ENCODE results near the gene EEPD1. TPM values are rescaled to one million over a fixed set of nuclear protein-coding genes. Genes with fewer than 3 reads are reported as not detected.
"Not testable (repeated sequence)": the region's sequence is repeated elsewhere in the genome, so short reads cannot be mapped to it uniquely, and the experiment has no call there.

The EEPD1 gene
- total and polyA plus RNA-seq, 9 donors, result 5.6 to 16.6 (median 11.5) TPM

GRCh38 chr7:36244429-36244828 lies 91.4 kb downstream of the EEPD1 start:
- TF ChIP-seq CTCF (IDR thresholded peaks at IDR 0.05) (no peak), POLR2A (IDR thresholded peaks at IDR 0.05) (no peak), EP300 (IDR thresholded peaks at IDR 0.05) (no peak)
- 37 to 50% (median 48%) methylated on average over 5 of the region's 5 CpGs for WGBS, 3 donors
- intact Hi-C loops (cut with DNase I), result no loop called here
- H3K36me3 ChIP-seq, result no peaks in the 10 kb centered on the region
- H3K27ac ChIP-seq, result no peak overlapping the region
- no peaks in the 10 kb centered on the region for H3K27me3 ChIP-seq
- DNase-seq, result peak in 1 of 5 donors; percentile 16
- H3K4me3 ChIP-seq, result no peak overlapping the region
- H3K9me3 ChIP-seq, result no peaks in the 10 kb centered on the region
- no peaks in the 10 kb centered on the region for H3K4me1 ChIP-seq (ENCODE audit: insufficient read depth)

GRCh38 chr7:36245684-36246299 lies 92.7 kb downstream of the EEPD1 start:
- Histone ChIP-seq H3K36me3 (no peaks in the 10 kb centered on the region), H3K4me3 (no peak overlapping the region), H3K27ac (no peak overlapping the region), H3K9me3 (no peaks in the 10 kb centered on the region), H3K27me3 (no peaks in the 10 kb centered on the region), H3K4me1 (ENCODE audit: insufficient read depth) (no peaks in the 10 kb centered on the region)
- intact Hi-C loops (cut with DNase I), result no loop called here
- no peak for DNase-seq
- 74 to 86% (median 84%) methylated on average over 4 of the region's 4 CpGs for WGBS, 3 donors
- TF ChIP-seq POLR2A (IDR thresholded peaks at IDR 0.05) (no peak), CTCF (IDR thresholded peaks at IDR 0.05) (no peak), EP300 (IDR thresholded peaks at IDR 0.05) (no peak)

- Histone ChIP-seq H3K27ac (no peak overlapping the region), H3K36me3 (no peaks in the 10 kb centered on the region), H3K9me3 (no peaks in the 10 kb centered on the region), H3K4me1 (ENCODE audit: insufficient read depth) (no peaks in the 10 kb centered on the region), H3K27me3 (no peaks in the 10 kb centered on the region), H3K4me3 (no peak overlapping the region)
- DNase-seq, result no peak
- TF ChIP-seq EP300 (IDR thresholded peaks at IDR 0.05) (no peak), POLR2A (IDR thresholded peaks at IDR 0.05) (no peak), CTCF (IDR thresholded peaks at IDR 0.05) (no peak)
- 76 to 78% (median 77%) methylated on average over 5 of the region's 5 CpGs for WGBS, 3 donors
- intact Hi-C loops (cut with DNase I), result no loop called here
Observed at GRCh38 chr7:36249091-36249490, 96.0 kb downstream of the EEPD1 start.

- intact Hi-C loops (cut with DNase I), result no loop called here
- no peaks in the 10 kb centered on the region for H3K9me3 ChIP-seq
- no peaks in the 10 kb centered on the region for H3K36me3 ChIP-seq
- 81 to 100% (median 99%) methylated on average over 1 of the region's 1 CpG for WGBS, 3 donors
- DNase-seq, result no peak
- H3K4me1 ChIP-seq (ENCODE audit: insufficient read depth), result peaks cover 2% of the 10 kb centered on the region
- H3K27me3 ChIP-seq, result no peaks in the 10 kb centered on the region
- H3K4me3 ChIP-seq, result no peak overlapping the region
- H3K27ac ChIP-seq, result no peak overlapping the region
- TF ChIP-seq CTCF (IDR thresholded peaks at IDR 0.05), result no peak
- TF ChIP-seq POLR2A (IDR thresholded peaks at IDR 0.05), result no peak
- no peak for TF ChIP-seq EP300 (IDR thresholded peaks at IDR 0.05)
Observed at GRCh38 chr7:36253699-36254098, 100.6 kb downstream of the EEPD1 start.

GRCh38 chr7:36258510-36259259 lies 105.6 kb downstream of the EEPD1 start:
- not testable (repeated sequence) for H3K27me3 ChIP-seq

More at GRCh38 chr7:36258510-36259259, 105.6 kb downstream of the EEPD1 start:
- H3K4me3 ChIP-seq; H3K9me3 ChIP-seq; H3K36me3 ChIP-seq; H3K4me1 ChIP-seq (ENCODE audit: insufficient read depth); H3K27ac ChIP-seq; intact Hi-C loops (cut with DNase I): not testable (repeated sequence)
- peak; percentile 42 to 73 (median 72) for DNase-seq
- 30 to 42% (median 31%) methylated on average over 18 of the region's 18 CpGs for WGBS, 3 donors

Data from ovary (tissue), 9 donors.